ENCODE data around the gene IMP4.

Gene IMP4

GRCh38 chr2:130378898-130379214 is 36.2 kb downstream of the IMP4 start:
- no peak for DNase-seq

- no peak for DNase-seq
Measured at GRCh38 chr2:130380096-130380934, 37.6 kb downstream of the IMP4 start.

- no peak for DNase-seq
Measured at GRCh38 chr2:130381145-130381544, 38.4 kb downstream of the IMP4 start.

GRCh38 chr2:130381619-130382018 is 38.9 kb downstream of the IMP4 start:
- DNase-seq: no peak

- no peak for DNase-seq
Measured at GRCh38 chr2:130382313-130382917, 39.7 kb downstream of the IMP4 start.

GRCh38 chr2:130385709-130386108 is 43.0 kb downstream of the IMP4 start:
- DNase-seq: no peak

- no peak for DNase-seq
Measured at GRCh38 chr2:130387071-130387400, 44.3 kb downstream of the IMP4 start.

- no peak for DNase-seq
Measured at GRCh38 chr2:130387804-130388203, 45.1 kb downstream of the IMP4 start.

DNA sequence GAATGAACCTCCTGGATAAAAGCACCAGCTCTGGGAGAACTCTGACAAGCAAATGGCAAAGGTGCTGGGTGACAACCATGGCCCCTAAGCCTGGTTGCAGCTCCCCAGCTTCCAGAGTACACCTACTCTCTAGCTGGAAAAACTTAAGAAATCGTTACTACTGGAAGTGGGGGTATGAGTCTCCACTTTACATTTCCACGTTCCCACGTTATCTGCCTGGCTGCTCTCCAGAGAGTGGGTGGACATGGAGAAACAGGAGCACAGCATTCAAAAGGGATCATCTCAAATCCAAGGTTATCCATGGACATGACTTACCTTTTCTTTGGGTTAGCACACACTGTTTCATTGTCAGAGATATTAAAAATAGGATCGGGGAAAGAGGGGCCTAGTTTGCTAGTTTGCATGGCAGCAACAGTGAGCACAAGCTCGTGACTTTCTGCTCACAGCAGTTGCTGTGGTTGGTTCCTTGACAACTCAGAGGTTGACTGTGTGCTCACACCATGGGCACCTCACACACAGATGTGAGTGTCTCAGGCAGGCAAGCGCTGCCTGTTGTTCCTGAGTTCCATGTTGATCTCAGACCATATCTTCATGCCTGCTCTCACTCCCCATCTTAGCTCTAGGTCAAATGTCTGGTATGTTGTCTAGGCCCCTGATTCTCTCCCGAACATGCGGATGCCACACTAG is 45.7 kb downstream of the IMP4 start:
- DNase-seq: no peak

DNA sequence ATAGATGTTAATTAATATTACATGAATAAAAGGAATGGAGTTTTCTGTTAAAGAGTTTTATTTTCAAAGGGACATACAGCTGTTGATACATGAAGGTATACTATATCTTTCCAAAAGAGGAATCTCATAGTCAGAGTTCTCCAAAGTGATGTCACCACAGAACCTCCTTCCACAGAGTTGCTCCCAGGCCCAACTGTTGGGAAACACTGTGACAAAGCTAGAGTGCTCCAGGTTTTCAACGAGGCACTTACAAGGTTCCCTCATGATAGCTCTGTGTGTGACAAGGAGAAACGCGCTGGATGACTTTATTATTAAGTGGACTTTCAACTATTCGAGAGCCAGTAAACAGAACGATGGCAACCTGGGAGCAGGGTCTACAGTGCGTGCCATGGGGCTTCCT is 46.7 kb downstream of the IMP4 start:
- DNase-seq: no peak

DNA sequence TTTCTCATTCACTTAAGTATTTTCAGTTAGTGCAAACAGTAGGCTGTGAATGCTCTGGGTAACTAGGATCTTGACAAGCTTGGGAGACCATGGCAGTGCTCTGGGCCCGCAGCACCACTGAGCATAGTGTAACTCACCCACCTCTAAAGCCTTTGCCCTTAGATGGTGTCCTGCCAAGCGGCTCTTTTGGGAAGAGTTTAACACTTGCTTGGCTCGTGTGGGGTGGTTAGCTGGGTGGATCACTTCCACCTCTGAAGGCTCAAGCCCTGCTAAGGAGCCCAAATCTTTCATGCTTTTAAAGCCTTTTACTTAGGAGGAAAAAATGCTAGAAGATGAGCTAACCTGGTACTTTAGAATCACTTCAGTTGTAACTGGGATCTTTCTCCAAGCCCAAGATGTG is 47.1 kb downstream of the IMP4 start:
- DNase-seq: no peak

GRCh38 chr2:130390460-130391057 is 47.9 kb downstream of the IMP4 start:
- no peak for DNase-seq

GRCh38 chr2:130391058-130391871 is 48.6 kb downstream of the IMP4 start:
- DNase-seq: peak; percentile 78

DNA sequence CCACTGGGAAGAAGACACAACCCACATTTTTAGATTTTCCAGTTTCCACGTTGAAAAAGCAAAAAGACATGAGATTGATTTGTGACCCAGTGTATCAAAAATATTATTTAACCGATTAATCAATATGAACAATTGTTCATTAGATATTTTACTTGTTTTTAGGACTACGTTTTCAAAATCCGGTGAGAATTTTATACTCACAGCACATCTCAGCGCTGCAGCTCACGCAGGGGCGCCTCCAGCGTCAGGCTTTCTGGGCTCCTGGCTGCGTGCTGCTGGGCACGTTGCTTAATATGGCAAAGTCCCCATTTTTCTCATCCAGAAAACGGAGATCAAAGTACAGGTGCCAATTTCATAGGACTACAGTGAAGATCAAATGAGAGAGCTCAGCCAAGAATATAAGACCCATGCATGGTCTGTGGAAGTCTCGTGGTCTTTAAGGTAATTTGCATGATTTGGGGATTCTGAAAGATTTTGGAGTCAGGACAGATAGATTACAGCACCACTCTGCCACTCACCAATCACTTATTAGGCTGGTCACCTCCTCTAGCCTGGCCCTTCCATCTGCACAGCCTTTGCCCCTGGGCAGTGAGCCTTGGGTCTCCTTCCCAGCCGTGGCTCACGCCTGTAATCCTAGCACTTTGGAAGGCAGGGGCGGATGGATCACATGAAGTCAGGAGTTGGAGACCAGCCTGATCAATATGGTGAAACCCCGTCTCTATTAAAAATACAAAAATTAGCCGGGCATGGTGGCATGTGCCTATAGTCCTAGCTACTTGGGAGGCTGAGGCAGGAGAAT is 49.4 kb downstream of the IMP4 start:
- no peak for DNase-seq

- no peak for DNase-seq
Measured at GRCh38 chr2:130393318-130393910, 50.7 kb downstream of the IMP4 start.

Data from stimulated activated CD4-positive, alpha-beta T cell treated with anti-CD3 and anti-CD28 coated beads, Interleukin-1b, Interleukin-23, amount 100 ng/mL, for 48 hours (primary cell).